ENCODE results near the gene CHST3. TPM values are rescaled to one million over a fixed set of nuclear protein-coding genes. Genes with fewer than 3 reads are reported as not detected.

Gene CHST3
- total RNA-seq, 4 donors from 2014 or later = 15.7 to 33.0 (median 20.6) TPM

DNA sequence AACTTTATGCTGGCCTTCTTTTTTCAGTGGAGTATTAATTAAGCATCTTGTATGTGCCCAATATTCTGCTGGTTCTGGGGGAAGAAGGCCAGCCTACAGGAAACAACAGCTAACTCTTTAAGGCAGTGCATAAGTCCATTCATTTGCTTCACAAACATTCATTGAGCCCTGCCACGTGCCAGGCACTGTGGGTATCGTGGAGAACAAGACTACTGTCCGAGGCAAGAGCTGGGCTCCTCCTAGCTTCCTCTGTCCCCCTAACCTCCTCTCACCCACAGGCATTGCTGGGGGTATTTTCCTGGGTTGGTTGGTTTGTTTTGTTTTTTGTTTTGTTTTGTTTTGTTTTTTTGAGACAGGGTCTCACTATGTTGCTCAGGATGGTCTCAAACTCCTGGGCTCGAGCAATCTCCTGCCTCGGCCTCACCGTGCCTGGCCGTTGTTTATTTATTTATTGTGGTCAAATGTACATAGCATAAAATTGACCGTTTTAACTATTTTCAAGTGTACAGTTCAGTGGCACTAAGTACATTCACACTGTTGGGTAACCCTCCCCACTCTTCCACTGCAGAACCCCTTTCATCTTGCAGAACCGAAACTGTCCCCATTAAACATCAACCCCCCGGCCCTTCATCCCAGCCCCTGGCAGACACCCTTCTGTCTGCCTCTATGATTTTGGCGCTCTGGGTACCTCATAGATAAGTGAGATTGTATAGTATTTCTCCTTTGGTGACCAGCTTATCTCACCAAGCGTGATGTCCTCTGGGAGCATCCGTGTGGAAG, 32.6 kb downstream of the CHST3 start:
- TF ChIP-seq POLR2A (IDR thresholded peaks at IDR 0.05) = no peak
- TF ChIP-seq, protein P1, sequence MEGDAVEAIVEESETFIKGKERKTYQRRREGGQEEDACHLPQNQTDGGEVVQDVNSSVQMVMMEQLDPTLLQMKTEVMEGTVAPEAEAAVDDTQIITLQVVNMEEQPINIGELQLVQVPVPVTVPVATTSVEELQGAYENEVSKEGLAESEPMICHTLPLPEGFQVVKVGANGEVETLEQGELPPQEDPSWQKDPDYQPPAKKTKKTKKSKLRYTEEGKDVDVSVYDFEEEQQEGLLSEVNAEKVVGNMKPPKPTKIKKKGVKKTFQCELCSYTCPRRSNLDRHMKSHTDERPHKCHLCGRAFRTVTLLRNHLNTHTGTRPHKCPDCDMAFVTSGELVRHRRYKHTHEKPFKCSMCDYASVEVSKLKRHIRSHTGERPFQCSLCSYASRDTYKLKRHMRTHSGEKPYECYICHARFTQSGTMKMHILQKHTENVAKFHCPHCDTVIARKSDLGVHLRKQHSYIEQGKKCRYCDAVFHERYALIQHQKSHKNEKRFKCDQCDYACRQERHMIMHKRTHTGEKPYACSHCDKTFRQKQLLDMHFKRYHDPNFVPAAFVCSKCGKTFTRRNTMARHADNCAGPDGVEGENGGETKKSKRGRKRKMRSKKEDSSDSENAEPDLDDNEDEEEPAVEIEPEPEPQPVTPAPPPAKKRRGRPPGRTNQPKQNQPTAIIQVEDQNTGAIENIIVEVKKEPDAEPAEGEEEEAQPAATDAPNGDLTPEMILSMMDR (IDR thresholded peaks at IDR 0.05) = no peak
- 82 to 85% methylated on average over 13 of the region's 13 CpGs for WGBS, 2 donors
- no peak overlapping the region for H3K4me3 ChIP-seq (ENCODE audit: low read depth, poor library complexity, severe bottlenecking)
- intact Hi-C loops (cut with DNase I; ENCODE audit: low total_unique reads) = no loop called here
- DNase-seq (ENCODE audit: low spot score in 2 of 2) = no peak

DNA sequence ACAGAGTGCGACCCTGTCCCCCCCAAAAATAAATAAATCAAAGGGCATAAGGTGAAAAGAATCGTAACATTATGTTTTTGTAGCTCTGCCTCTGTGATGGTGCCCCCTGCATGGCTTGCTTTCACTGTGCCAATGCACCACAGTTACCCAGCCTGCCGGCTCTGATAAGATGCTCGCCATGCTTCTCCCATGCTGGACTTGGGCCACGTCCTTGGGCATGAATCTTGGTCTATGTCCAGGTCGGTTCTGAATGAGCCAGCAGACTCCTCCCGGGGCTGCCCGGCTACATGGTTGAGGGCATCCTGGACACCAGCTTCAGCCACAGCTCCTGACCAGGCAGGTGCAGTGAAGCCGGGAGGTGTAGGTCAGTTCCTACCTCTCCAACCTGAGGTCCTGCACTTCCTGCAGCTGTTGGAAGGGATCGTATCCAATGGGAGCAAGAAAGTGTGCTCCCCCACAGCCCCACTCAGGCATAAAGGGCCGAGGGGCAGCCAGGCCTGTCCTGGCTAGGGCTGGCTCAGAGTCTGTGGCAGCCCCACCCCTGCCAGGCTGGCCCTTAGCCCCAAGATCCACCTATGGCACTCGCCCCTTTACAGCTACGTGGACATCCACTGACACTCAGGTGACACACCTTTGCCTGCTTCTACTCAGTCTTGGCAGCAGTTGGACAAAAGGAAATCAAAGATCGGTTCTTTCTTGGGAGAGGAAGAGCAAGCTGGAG, 34.1 kb downstream of the CHST3 start:
- no peak for DNase-seq (ENCODE audit: low spot score in 2 of 2)
- TF ChIP-seq POLR2A (IDR thresholded peaks at IDR 0.05) = no peak
- TF ChIP-seq, protein P1 (IDR thresholded peaks at IDR 0.05) = no peak
- intact Hi-C loops (cut with DNase I; ENCODE audit: low total_unique reads) = no loop called here
- no peak overlapping the region for H3K4me3 ChIP-seq (ENCODE audit: low read depth, poor library complexity, severe bottlenecking)
- 38 to 55% methylated on average over 10 to 14 of the region's 14 CpGs for WGBS, 2 donors

- WGBS, 2 donors = 13 to 15% methylated on average over 5 of the region's 5 CpGs
Measured at GRCh38 chr10:71998840-71999194, 34.6 kb downstream of the CHST3 start.

GRCh38 chr10:71999360-72000072, 35.3 kb downstream of the CHST3 start:
- no peak overlapping the region for H3K4me3 ChIP-seq (ENCODE audit: low read depth, poor library complexity, severe bottlenecking)
- 28% methylated on average over 17 to 21 of the region's 21 CpGs for WGBS, 2 donors
- TF ChIP-seq, protein P1 (IDR thresholded peaks at IDR 0.05) = no peak
- intact Hi-C loops (cut with DNase I; ENCODE audit: low total_unique reads) = no loop called here
- DNase-seq (ENCODE audit: low spot score in 2 of 2) = peak; percentile 42 to 95

More at GRCh38 chr10:71998840-71999194, 34.6 kb downstream of the CHST3 start:
- peak in 1 of 2 donors; percentile 74 for DNase-seq (ENCODE audit: low spot score in 2 of 2)
- intact Hi-C loops (cut with DNase I; ENCODE audit: low total_unique reads) = no loop called here
- TF ChIP-seq, protein P1 (IDR thresholded peaks at IDR 0.05) = no peak
- TF ChIP-seq POLR2A (IDR thresholded peaks at IDR 0.05) = no peak
- no peak overlapping the region for H3K4me3 ChIP-seq (ENCODE audit: low read depth, poor library complexity, severe bottlenecking)

- H3K4me3 ChIP-seq (ENCODE audit: low read depth, poor library complexity, severe bottlenecking) = no peak overlapping the region
- WGBS, 2 donors = 62 to 63% methylated on average over 14 of the region's 14 CpGs
- TF ChIP-seq POLR2A (IDR thresholded peaks at IDR 0.05) = no peak
- TF ChIP-seq, protein P1 (IDR thresholded peaks at IDR 0.05) = no peak
- DNase-seq (ENCODE audit: low spot score in 2 of 2) = no peak
- intact Hi-C loops (cut with DNase I; ENCODE audit: low total_unique reads) = no loop called here
Measured at GRCh38 chr10:72000073-72001032, 36.2 kb downstream of the CHST3 start.

Measured in lower leg skin (tissue), 4 donors.